Stimulated activated naive B cell treated with anti-CD40 and anti-IgM and Interleukin-4, amounts not matched to agents 10 μg/mL and 1 μg/mL and 100 μg/mL, for 72 hours (primary cell): ENCODE measurements around the gene GALNT9.
A peak's percentile ranks its signal among the peaks of the same experiment; 100 is the strongest.
"Not testable (repeated sequence)": the region's sequence is repeated elsewhere in the genome, so short reads cannot be mapped to it uniquely, and the experiment has no call there.

ENCODE experiments used
- ATAC-seq, 2 donors: fragments of 150-1000 bp; cut with Tn5 transposase; replicated peaks; 2 replicates each; pipeline ENCODE4 v1.10.0; 2021; ENCODE audit warnings: moderate library complexity in 1 of 2
- DNase-seq: peaks from one replicate; pipeline ENCODE4 v3.0.0; 2021
- H3K27ac Mint-ChIP-seq: one replicate; pipeline ENCODE4 v1.8.0; 2022; ENCODE audit warnings: mild to moderate bottlenecking, mixed read lengths
- H3K27me3 Mint-ChIP-seq, 2 donors: one replicate each; pipeline ENCODE4 v1.8.0; 2022; ENCODE audit warnings: mixed read lengths in 2 of 2
- H3K36me3 Mint-ChIP-seq, 2 donors: one replicate each; pipeline ENCODE4 v1.8.0; 2022; ENCODE audit warnings: mixed read lengths in 2 of 2, mild to moderate bottlenecking in 1 of 2
- H3K4me1 Mint-ChIP-seq, 2 donors: one replicate each; pipeline ENCODE4 v1.8.0; 2022; ENCODE audit warnings: mixed read lengths in 2 of 2, mild to moderate bottlenecking in 1 of 2
- H3K4me3 Mint-ChIP-seq, 2 donors: one replicate each; pipeline ENCODE4 v1.8.0; 2022; ENCODE audit warnings: mild to moderate bottlenecking in 2 of 2, mixed read lengths in 2 of 2, moderate library complexity in 1 of 2
- H3K9me3 Mint-ChIP-seq, 2 donors: one replicate each; pipeline ENCODE4 v1.8.0; 2022; ENCODE audit warnings: mixed read lengths in 2 of 2, mild to moderate bottlenecking in 1 of 2

The GALNT9 gene

GRCh38 chr12:132311201-132311915 lies 18.0 kb downstream of the GALNT9 start:
- Mint-ChIP-seq H3K4me3 (no peak overlapping the region), H3K36me3 (no peaks in the 10 kb centered on the region), H3K4me1 (no peaks in the 10 kb centered on the region), H3K9me3 (peaks cover 25% of the 10 kb centered on the region in 2 donors), H3K27ac (no peak overlapping the region), H3K27me3 (peaks cover 9 to 17% of the 10 kb centered on the region in 2 donors)
- DNase-seq, result no peak
- ATAC-seq, result no peak

GRCh38 chr12:132310181-132311040 lies 19.0 kb downstream of the GALNT9 start:
- ATAC-seq, result no peak
- peaks cover 25% of the 10 kb centered on the region in 2 donors for H3K9me3 Mint-ChIP-seq
- H3K27ac Mint-ChIP-seq, result no peak overlapping the region
- DNase-seq, result no peak
- H3K4me1 Mint-ChIP-seq, result no peaks in the 10 kb centered on the region
- peaks cover 8 to 12% of the 10 kb centered on the region in 2 donors for H3K27me3 Mint-ChIP-seq
- no peaks in the 10 kb centered on the region for H3K36me3 Mint-ChIP-seq
- no peak overlapping the region for H3K4me3 Mint-ChIP-seq

DNA sequence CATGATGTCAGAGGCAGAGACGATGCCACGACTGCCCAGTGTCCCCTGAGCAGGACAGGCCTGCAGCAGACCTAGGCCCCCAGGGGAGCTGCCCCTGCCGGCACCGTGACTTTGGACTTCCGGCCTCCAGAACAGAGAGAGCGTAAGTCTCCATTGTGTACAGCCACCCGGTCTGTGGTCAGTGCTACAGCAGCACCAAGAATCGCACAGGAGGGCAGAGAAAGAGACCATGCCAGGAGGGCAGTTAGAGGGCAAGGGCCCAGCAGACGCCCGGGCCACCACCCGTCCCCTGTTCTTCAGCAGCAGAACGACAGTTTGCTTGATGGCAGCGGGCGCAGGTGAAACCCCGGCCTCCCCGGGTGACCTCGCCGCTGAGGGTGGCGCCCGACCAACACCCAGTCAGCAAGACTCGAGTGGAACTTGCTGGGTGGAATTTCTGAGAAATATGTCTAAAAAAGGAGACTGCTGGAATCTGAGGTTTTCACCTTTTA lies 19.7 kb downstream of the GALNT9 start:
- Mint-ChIP-seq H3K9me3 (peaks cover 25% of the 10 kb centered on the region in 2 donors), H3K27me3 (peaks cover 8 to 11% of the 10 kb centered on the region in 2 donors), H3K36me3 (no peaks in the 10 kb centered on the region), H3K4me3 (no peak overlapping the region), H3K27ac (no peak overlapping the region), H3K4me1 (no peaks in the 10 kb centered on the region)
- no peak for DNase-seq
- no peak for ATAC-seq

DNA sequence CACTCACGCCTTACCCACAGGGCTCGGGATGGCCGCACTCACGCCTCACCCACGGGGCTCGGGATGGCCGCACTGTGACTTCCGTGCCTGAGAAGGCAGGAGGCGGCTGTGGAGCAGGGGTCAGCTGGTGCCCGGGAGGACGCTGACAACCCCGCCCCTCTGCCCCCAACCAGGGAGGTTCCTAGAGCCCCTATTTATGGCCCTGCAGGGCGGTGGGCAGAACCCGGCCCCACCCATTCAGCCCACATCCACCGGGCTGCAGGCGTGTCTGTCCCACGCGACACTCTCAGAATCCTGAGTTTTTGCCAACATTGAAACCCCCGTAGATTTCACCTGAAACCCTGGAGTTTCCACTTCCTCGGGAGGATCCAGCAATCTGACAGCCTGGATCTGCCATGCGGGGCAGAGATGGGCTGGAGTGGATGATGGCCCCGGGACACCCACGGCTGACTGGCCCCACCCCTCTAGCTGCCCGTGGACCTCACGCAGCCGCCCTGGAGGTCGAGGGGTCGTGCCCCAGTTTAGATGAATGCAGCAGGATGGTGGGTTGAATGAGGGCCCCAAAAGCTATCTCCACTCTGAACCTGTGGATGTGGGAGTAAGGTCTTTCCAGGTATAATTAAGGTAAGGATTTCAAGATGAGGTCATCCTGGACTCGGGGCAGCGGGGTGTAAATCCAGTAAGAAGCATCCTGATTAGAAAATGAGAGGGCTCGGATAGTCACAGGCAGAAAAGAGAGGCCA lies 20.4 kb downstream of the GALNT9 start:
- peaks cover 20 to 21% of the 10 kb centered on the region in 2 donors for H3K9me3 Mint-ChIP-seq
- H3K27me3 Mint-ChIP-seq, result peaks cover 6 to 8% of the 10 kb centered on the region in 2 donors
- no peak for ATAC-seq
- no peak overlapping the region for H3K4me3 Mint-ChIP-seq
- H3K36me3 Mint-ChIP-seq, result no peaks in the 10 kb centered on the region
- no peak for DNase-seq
- H3K4me1 Mint-ChIP-seq, result no peaks in the 10 kb centered on the region
- no peak overlapping the region for H3K27ac Mint-ChIP-seq

- DNase-seq (no peak), ATAC-seq (peak in 1 of 2 donors; percentile 14)
- Mint-ChIP-seq H3K27me3 (peaks cover 6 to 8% of the 10 kb centered on the region in 2 donors), H3K4me1 (no peaks in the 10 kb centered on the region), H3K4me3 (no peak overlapping the region), H3K9me3 (peaks cover 19 to 21% of the 10 kb centered on the region in 2 donors), H3K36me3 (no peaks in the 10 kb centered on the region), H3K27ac (no peak overlapping the region)
Observed at GRCh38 chr12:132307976-132308852, 21.2 kb downstream of the GALNT9 start.

DNA sequence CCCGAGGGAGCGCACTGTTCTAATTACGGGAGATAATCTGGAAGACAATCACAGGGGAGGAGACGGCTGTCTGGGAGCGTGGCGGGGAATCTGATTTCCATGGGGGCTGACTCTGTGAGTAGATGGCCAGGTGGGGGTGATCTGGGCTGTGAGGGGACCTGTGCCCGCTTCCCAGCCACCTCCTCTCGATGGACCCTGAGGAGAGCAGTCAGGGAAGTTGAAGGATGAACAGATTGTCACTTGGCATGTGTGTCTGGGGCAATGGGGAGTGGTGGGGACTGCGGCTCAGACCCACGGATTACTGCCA lies 22.6 kb downstream of the GALNT9 start:
- Mint-ChIP-seq H3K27me3 (peaks cover 6 to 8% of the 10 kb centered on the region in 2 donors), H3K4me3 (no peak overlapping the region), H3K27ac (no peak overlapping the region), H3K9me3 (peaks cover 15 to 18% of the 10 kb centered on the region in 2 donors), H3K36me3 (peaks cover 0 to 2% of the 10 kb centered on the region in 2 donors), H3K4me1 (no peaks in the 10 kb centered on the region)
- DNase-seq (no peak), ATAC-seq (no peak)

GRCh38 chr12:132305991-132306884 lies 23.2 kb downstream of the GALNT9 start:
- ATAC-seq (no peak), DNase-seq (no peak)
- Mint-ChIP-seq H3K9me3 (peaks cover 9 to 14% of the 10 kb centered on the region in 2 donors), H3K36me3 (peaks cover 0 to 2% of the 10 kb centered on the region in 2 donors), H3K27ac (no peak overlapping the region), H3K4me3 (no peak overlapping the region), H3K27me3 (peaks cover 6 to 8% of the 10 kb centered on the region in 2 donors), H3K4me1 (no peaks in the 10 kb centered on the region)

DNA sequence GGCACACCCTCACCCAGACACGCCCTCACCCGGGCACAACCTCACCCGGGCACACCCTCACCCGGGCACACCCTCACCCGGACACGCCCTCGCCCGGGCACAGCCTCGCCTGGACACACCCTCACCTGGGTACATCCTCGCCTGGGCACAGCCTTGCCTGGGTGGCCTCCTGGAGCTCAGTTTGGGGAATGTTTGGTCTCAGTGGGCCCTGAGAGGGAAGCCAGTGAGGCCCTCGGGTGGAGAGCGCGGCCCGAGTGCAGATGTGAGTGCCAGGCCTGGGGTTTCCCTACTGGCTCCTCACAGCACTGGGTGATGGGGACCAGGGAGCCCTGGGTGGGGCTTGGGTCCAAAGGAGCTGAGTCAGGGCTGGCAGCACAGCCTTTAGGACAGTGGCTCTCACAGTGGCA lies 23.8 kb downstream of the GALNT9 start:
- H3K27me3 Mint-ChIP-seq, result peaks cover 12 to 13% of the 10 kb centered on the region in 2 donors
- H3K27ac Mint-ChIP-seq, result no peak overlapping the region
- H3K36me3 Mint-ChIP-seq, result peaks cover 0 to 3% of the 10 kb centered on the region in 2 donors
- no peak overlapping the region for H3K4me3 Mint-ChIP-seq
- peaks cover 8 to 9% of the 10 kb centered on the region in 2 donors for H3K9me3 Mint-ChIP-seq
- H3K4me1 Mint-ChIP-seq, result no peaks in the 10 kb centered on the region
- no peak for DNase-seq
- no peak for ATAC-seq

DNA sequence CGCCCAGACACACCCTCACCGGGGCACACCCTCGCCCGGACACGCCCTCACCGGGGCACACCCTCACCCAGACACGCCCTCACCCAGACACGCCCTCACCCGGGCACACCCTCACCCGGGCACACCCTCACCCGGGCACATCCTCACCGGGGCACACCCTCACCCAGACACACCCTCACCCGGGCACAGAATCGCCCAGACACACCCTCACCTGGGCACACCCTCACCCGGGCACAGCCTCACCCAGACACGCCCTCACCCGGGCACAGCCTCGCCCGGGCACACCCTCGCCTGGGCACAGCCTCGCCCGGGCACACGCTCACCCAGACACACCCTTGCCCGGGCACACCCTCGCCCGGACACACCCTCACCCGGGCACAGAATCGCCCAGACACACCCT lies 24.5 kb downstream of the GALNT9 start:
- H3K27me3 Mint-ChIP-seq, result peaks cover 12 to 13% of the 10 kb centered on the region in 2 donors
- H3K9me3 Mint-ChIP-seq, ATAC-seq, H3K4me1 Mint-ChIP-seq, DNase-seq, H3K4me3 Mint-ChIP-seq, H3K36me3 Mint-ChIP-seq, H3K27ac Mint-ChIP-seq: not testable (repeated sequence)

DNA sequence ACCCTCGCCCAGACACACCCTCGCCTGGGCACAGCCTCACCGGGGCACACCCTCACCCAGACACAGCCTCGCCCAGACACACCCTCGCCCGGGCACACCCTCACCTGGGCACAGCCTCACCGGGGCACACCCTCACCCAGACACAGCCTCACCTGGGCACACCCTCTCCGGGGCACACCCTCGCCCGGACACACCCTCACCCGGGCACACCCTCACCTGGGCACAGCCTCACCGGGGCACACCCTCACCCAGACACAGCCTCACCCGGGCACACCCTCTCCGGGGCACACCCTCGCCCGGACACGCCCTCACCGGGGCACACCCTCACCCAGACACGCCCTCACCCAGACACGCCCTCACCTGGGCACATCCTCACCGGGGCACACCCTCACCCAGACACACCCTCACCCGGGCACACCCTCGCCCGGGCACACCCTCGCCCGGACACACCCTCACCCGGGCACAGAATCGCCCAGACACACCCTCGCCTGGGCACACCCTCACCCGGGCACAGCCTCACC lies 25.5 kb downstream of the GALNT9 start:
- peaks cover 7 to 12% of the 10 kb centered on the region in 2 donors for H3K27me3 Mint-ChIP-seq
- H3K36me3 Mint-ChIP-seq, H3K27ac Mint-ChIP-seq, ATAC-seq, H3K9me3 Mint-ChIP-seq, H3K4me3 Mint-ChIP-seq, DNase-seq, H3K4me1 Mint-ChIP-seq: not testable (repeated sequence)

- ATAC-seq (no peak), DNase-seq (no peak)
- peaks cover 0 to 3% of the 10 kb centered on the region in 2 donors for H3K36me3 Mint-ChIP-seq
- peaks cover 7 to 10% of the 10 kb centered on the region in 2 donors for H3K27me3 Mint-ChIP-seq
- no peak overlapping the region for H3K27ac Mint-ChIP-seq
- H3K4me1 Mint-ChIP-seq, result no peaks in the 10 kb centered on the region
- H3K9me3 Mint-ChIP-seq, result peaks cover 4 to 6% of the 10 kb centered on the region in 2 donors
- H3K4me3 Mint-ChIP-seq, result no peak overlapping the region
Observed at GRCh38 chr12:132302466-132303358, 26.7 kb downstream of the GALNT9 start.
